ENCODE results near the gene VAV3.

The VAV3 gene

GRCh38 chr1:107525961-107526360 is 439.0 kb downstream of the VAV3 start:
- Histone ChIP-seq H3K4me1 (ENCODE audit: insufficient read depth, low read length) (peaks cover 8% of the 10 kb centered on the region), H3K9ac (ENCODE audit: low read length) (no peak overlapping the region), H3K36me3 (ENCODE audit: insufficient read depth, low read length) (no peaks in the 10 kb centered on the region), H3K27ac (ENCODE audit: low read depth, low read length) (no peak overlapping the region), H3K4me3 (ENCODE audit: low read depth in 1 of 2, low read length in 2 of 2) (no peak overlapping the region), H3K27me3 (ENCODE audit: control insufficient read depth in 1 of 2, insufficient read depth in 2 of 2, low read length in 2 of 2) (no peaks in the 10 kb centered on the region), H3K9me3 (ENCODE audit: low read length) (no peaks in the 10 kb centered on the region)

GRCh38 chr1:107525145-107525544 is 439.8 kb downstream of the VAV3 start:
- no peak overlapping the region for H3K9ac ChIP-seq (ENCODE audit: low read length)
- no peaks in the 10 kb centered on the region for H3K36me3 ChIP-seq (ENCODE audit: insufficient read depth, low read length)
- H3K4me3 ChIP-seq (ENCODE audit: low read depth in 1 of 2, low read length in 2 of 2) = no peak overlapping the region

GRCh38 chr1:107524301-107524700 is 440.7 kb downstream of the VAV3 start:
- no peaks in the 10 kb centered on the region for H3K4me1 ChIP-seq (ENCODE audit: insufficient read depth, low read length)
- H3K27me3 ChIP-seq (ENCODE audit: control insufficient read depth in 1 of 2, insufficient read depth in 2 of 2, low read length in 2 of 2) = no peaks in the 10 kb centered on the region
- no peaks in the 10 kb centered on the region for H3K36me3 ChIP-seq (ENCODE audit: insufficient read depth, low read length)
- H3K9me3 ChIP-seq (ENCODE audit: low read length) = no peaks in the 10 kb centered on the region
- no peak overlapping the region for H3K27ac ChIP-seq (ENCODE audit: low read depth, low read length)
- H3K4me3 ChIP-seq (ENCODE audit: low read depth in 1 of 2, low read length in 2 of 2) = no peak overlapping the region
- no peak overlapping the region for H3K9ac ChIP-seq (ENCODE audit: low read length)

More at GRCh38 chr1:107525145-107525544, 439.8 kb downstream of the VAV3 start:
- Histone ChIP-seq H3K27me3 (ENCODE audit: control insufficient read depth in 1 of 2, insufficient read depth in 2 of 2, low read length in 2 of 2) (no peaks in the 10 kb centered on the region), H3K27ac (ENCODE audit: low read depth, low read length) (no peak overlapping the region), H3K4me1 (ENCODE audit: insufficient read depth, low read length) (peaks cover 8% of the 10 kb centered on the region), H3K9me3 (ENCODE audit: low read length) (no peaks in the 10 kb centered on the region)

GRCh38 chr1:107523736-107524135 is 441.2 kb downstream of the VAV3 start:
- no peak overlapping the region for H3K27ac ChIP-seq (ENCODE audit: low read depth, low read length)
- H3K9ac ChIP-seq (ENCODE audit: low read length) = no peak overlapping the region
- H3K27me3 ChIP-seq (ENCODE audit: control insufficient read depth in 1 of 2, insufficient read depth in 2 of 2, low read length in 2 of 2) = no peaks in the 10 kb centered on the region
- no peaks in the 10 kb centered on the region for H3K4me1 ChIP-seq (ENCODE audit: insufficient read depth, low read length)
- no peaks in the 10 kb centered on the region for H3K36me3 ChIP-seq (ENCODE audit: insufficient read depth, low read length)
- no peak overlapping the region for H3K4me3 ChIP-seq (ENCODE audit: low read depth in 1 of 2, low read length in 2 of 2)
- no peaks in the 10 kb centered on the region for H3K9me3 ChIP-seq (ENCODE audit: low read length)

GRCh38 chr1:107523061-107523460 is 441.9 kb downstream of the VAV3 start:
- H3K36me3 ChIP-seq (ENCODE audit: insufficient read depth, low read length) = no peaks in the 10 kb centered on the region
- H3K9ac ChIP-seq (ENCODE audit: low read length) = no peak overlapping the region
- no peaks in the 10 kb centered on the region for H3K27me3 ChIP-seq (ENCODE audit: control insufficient read depth in 1 of 2, insufficient read depth in 2 of 2, low read length in 2 of 2)
- no peaks in the 10 kb centered on the region for H3K4me1 ChIP-seq (ENCODE audit: insufficient read depth, low read length)
- H3K4me3 ChIP-seq (ENCODE audit: low read depth in 1 of 2, low read length in 2 of 2) = no peak overlapping the region
- no peaks in the 10 kb centered on the region for H3K9me3 ChIP-seq (ENCODE audit: low read length)
- H3K27ac ChIP-seq (ENCODE audit: low read depth, low read length) = no peak overlapping the region

Data from muscle layer of colon (tissue), 2 donors.